Measurements from ENCODE around the gene GSDME. TPM values are rescaled to one million over a fixed set of nuclear protein-coding genes. Genes with fewer than 3 reads are reported as not detected.

Gene GSDME
- total RNA-seq, 3 donors from 2014 or later (not counting 1 experiment from before 2014, with no cell fraction given): 0.20 to 0.31 TPM; not detected in 1

GRCh38 chr7:24724451-24725190 lies 32.6 kb downstream of the GSDME start:
- DNase-seq (no peak), ATAC-seq (no peak)
- Mint-ChIP-seq H3K36me3 (no peaks in the 10 kb centered on the region), H3K9me3 (no peaks in the 10 kb centered on the region), H3K27ac (no peak overlapping the region), H3K4me3 (no peak overlapping the region), H3K4me1 (peaks cover 7% of the 10 kb centered on the region in 2 donors), H3K27me3 (ENCODE audit: low read depth in 2 of 2) (peaks cover 14 to 23% of the 10 kb centered on the region in 2 donors)
- Histone ChIP-seq H3K36me3 (ENCODE audit: control insufficient read depth, insufficient read depth, low read length) (no peaks in the 10 kb centered on the region), H3K9me3 (ENCODE audit: control insufficient read depth, insufficient read depth, low read length) (no peaks in the 10 kb centered on the region), H3K27me3 (ENCODE audit: control insufficient read depth, insufficient read depth, low read length) (no peaks in the 10 kb centered on the region), H3K4me3 (ENCODE audit: low read length) (no peak overlapping the region), H3K27ac (ENCODE audit: low read length) (no peak overlapping the region), H3K4me1 (ENCODE audit: control insufficient read depth, insufficient read depth, low read length) (no peaks in the 10 kb centered on the region)
- TF ChIP-seq, protein P1, sequence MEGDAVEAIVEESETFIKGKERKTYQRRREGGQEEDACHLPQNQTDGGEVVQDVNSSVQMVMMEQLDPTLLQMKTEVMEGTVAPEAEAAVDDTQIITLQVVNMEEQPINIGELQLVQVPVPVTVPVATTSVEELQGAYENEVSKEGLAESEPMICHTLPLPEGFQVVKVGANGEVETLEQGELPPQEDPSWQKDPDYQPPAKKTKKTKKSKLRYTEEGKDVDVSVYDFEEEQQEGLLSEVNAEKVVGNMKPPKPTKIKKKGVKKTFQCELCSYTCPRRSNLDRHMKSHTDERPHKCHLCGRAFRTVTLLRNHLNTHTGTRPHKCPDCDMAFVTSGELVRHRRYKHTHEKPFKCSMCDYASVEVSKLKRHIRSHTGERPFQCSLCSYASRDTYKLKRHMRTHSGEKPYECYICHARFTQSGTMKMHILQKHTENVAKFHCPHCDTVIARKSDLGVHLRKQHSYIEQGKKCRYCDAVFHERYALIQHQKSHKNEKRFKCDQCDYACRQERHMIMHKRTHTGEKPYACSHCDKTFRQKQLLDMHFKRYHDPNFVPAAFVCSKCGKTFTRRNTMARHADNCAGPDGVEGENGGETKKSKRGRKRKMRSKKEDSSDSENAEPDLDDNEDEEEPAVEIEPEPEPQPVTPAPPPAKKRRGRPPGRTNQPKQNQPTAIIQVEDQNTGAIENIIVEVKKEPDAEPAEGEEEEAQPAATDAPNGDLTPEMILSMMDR (IDR thresholded peaks at IDR 0.05): no peak
- 95% methylated on average over 13 of the region's 13 CpGs for WGBS (ENCODE audit: insufficient coverage)
- intact Hi-C loops (cut with micrococcal nuclease): no loop called here

DNA sequence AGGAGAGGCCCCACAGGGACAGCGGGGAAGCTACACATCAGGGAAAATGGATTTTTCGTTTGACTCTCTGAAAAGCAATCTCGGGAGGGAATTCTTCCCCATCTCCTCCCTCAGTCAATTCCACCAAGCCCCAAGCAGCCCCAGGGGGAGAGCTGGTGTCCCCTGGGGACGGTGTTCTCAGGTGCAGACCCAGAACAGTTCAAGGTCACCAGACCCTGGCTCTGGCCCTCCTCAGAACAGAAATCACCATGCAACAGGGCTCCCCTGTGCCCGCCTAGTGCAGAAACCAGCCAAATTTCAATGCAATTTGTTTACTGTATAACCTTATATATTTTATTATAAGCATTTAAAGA lies 34.1 kb downstream of the GSDME start:
- no peaks in the 10 kb centered on the region for H3K9me3 ChIP-seq (ENCODE audit: control insufficient read depth, insufficient read depth, low read length)
- no peaks in the 10 kb centered on the region for H3K27me3 ChIP-seq (ENCODE audit: control insufficient read depth, insufficient read depth, low read length)
- no peaks in the 10 kb centered on the region for H3K36me3 Mint-ChIP-seq
- H3K4me1 ChIP-seq (ENCODE audit: control insufficient read depth, insufficient read depth, low read length): no peaks in the 10 kb centered on the region
- no peaks in the 10 kb centered on the region for H3K4me1 Mint-ChIP-seq
- H3K4me3 Mint-ChIP-seq: no peak overlapping the region
- no peak for DNase-seq
- no peaks in the 10 kb centered on the region for H3K9me3 Mint-ChIP-seq
- H3K27ac ChIP-seq (ENCODE audit: low read length): no peak overlapping the region
- no peak overlapping the region for H3K27ac Mint-ChIP-seq
- ATAC-seq: no peak
- 90% methylated on average over 5 of the region's 5 CpGs for WGBS (ENCODE audit: insufficient coverage)
- intact Hi-C loops (cut with micrococcal nuclease): no loop called here
- H3K36me3 ChIP-seq (ENCODE audit: control insufficient read depth, insufficient read depth, low read length): no peaks in the 10 kb centered on the region
- TF ChIP-seq, protein P1 (IDR thresholded peaks at IDR 0.05): no peak
- H3K27me3 Mint-ChIP-seq (ENCODE audit: low read depth in 2 of 2): peaks cover 0 to 11% of the 10 kb centered on the region in 2 donors
- no peak overlapping the region for H3K4me3 ChIP-seq (ENCODE audit: low read length)

DNA sequence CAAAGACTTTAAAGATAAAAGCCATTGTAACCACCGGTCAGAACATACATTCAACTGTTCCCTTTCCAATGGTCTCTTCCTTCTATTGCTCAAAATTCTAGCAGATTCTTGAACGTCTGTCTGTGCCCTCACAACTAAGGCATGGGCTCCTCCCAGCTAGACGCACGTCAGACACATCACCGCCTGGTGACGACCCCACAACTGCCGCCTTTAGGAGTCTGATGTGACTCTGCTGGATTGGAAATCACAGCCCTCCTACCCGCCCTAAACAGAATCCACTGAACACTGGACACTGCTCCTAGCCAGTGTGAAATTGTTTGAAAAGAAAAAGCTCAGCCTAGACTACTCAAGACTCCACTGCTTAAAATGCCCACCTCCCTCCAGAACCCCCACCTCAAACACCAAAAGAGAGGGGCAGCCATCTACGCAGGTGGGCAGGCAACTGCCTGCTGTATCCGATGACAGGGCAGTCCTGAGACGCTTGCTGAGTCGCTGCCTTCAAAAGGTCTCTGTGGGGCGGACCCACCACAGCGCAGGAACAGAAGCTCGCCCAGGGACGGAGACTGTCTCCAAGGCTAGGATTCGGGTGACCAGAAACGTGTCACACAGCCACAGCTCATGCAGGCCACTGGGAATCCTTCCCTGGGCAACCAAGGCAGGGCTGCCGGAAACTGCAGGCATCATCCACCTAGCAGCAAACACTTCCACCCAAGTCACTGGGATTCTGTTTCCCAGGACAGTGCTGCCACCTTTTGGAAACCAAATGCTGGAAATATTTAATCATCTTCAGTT lies 34.7 kb downstream of the GSDME start:
- H3K27me3 Mint-ChIP-seq (ENCODE audit: low read depth in 2 of 2): peaks cover 0 to 11% of the 10 kb centered on the region in 2 donors
- intact Hi-C loops (cut with micrococcal nuclease): no loop called here
- Histone ChIP-seq H3K27me3 (ENCODE audit: control insufficient read depth, insufficient read depth, low read length) (no peaks in the 10 kb centered on the region), H3K36me3 (ENCODE audit: control insufficient read depth, insufficient read depth, low read length) (no peaks in the 10 kb centered on the region), H3K4me1 (ENCODE audit: control insufficient read depth, insufficient read depth, low read length) (no peaks in the 10 kb centered on the region), H3K4me3 (ENCODE audit: low read length) (no peak overlapping the region), H3K27ac (ENCODE audit: low read length) (no peak overlapping the region), H3K9me3 (ENCODE audit: control insufficient read depth, insufficient read depth, low read length) (no peaks in the 10 kb centered on the region)
- TF ChIP-seq, protein P1 (IDR thresholded peaks at IDR 0.05): no peak
- WGBS (ENCODE audit: insufficient coverage): 87% methylated on average over 19 of the region's 19 CpGs
- no peak overlapping the region for H3K4me3 Mint-ChIP-seq
- no peak for ATAC-seq
- H3K9me3 Mint-ChIP-seq: no peaks in the 10 kb centered on the region
- no peaks in the 10 kb centered on the region for H3K4me1 Mint-ChIP-seq
- H3K36me3 Mint-ChIP-seq: no peaks in the 10 kb centered on the region
- DNase-seq: no peak
- H3K27ac Mint-ChIP-seq: no peak overlapping the region
